Activated naive CD8-positive, alpha-beta T cell treated with anti-CD3 and anti-CD28 coated beads, Interleukin-2, amount 10 ng/mL, durations not matched to agents 7 days and 5 days (primary cell): ENCODE data around the gene HSD17B14. TPM values are rescaled to one million over a fixed set of nuclear protein-coding genes. Genes with fewer than 3 reads are reported as not detected.
"Not testable (repeated sequence)": the region's sequence is repeated elsewhere in the genome, so short reads cannot be mapped to it uniquely, and the experiment has no call there.

Experiments
- ATAC-seq: fragments of 150-1000 bp; cut with Tn5 transposase; one replicate; pipeline ENCODE4 v1.10.0; 2021; ENCODE audit warnings: low read depth, moderate library complexity
- POLR2A ChIA-PET: fragments of 350-600 bp; sonication (Branson Sonifier 250); formaldehyde crosslinking; loops from one replicate; lab custom pipeline; 2021; ENCODE audit warnings: antibody characterized with exemption; lab: Charles Lee
- DNase-seq: peaks from one replicate; pipeline ENCODE4 v3.0.0; 2021
- H3K27ac Mint-ChIP-seq: one replicate; pipeline ENCODE4 v1.8.0; 2022; ENCODE audit warnings: mild to moderate bottlenecking, mixed read lengths
- H3K27me3 Mint-ChIP-seq: one replicate; pipeline ENCODE4 v1.8.0; 2022; ENCODE audit warnings: mild to moderate bottlenecking, moderate library complexity, mixed read lengths
- H3K36me3 Mint-ChIP-seq: one replicate; pipeline ENCODE4 v1.8.0; 2021; ENCODE audit warnings: mild to moderate bottlenecking, mixed read lengths
- H3K4me1 Mint-ChIP-seq: one replicate; pipeline ENCODE4 v1.8.0; 2021; ENCODE audit warnings: mixed read lengths
- H3K4me3 Mint-ChIP-seq: one replicate; pipeline ENCODE4 v1.8.0; 2022; ENCODE audit warnings: mild to moderate bottlenecking, moderate library complexity, mixed read lengths
- H3K9me3 Mint-ChIP-seq: one replicate; pipeline ENCODE4 v1.8.0; 2021; ENCODE audit warnings: mixed read lengths
- total RNA-seq, 2 experiments: library from RNA; stranded (reverse); gene quantifications; one replicate each; pipeline ENCODE4 v1.2.3, GENCODE V29; 2021

HSD17B14 gene
- 1 to 10 TPM; 2.6 to 3.3 TPM for total RNA-seq

- H3K27ac Mint-ChIP-seq: peak within 1 kb of the TSS; percentile 82
- DNase-seq (peak; percentile 43), ATAC-seq (peak; percentile 10)
- no peaks in the 10 kb centered on the region for H3K9me3 Mint-ChIP-seq
- H3K27me3 Mint-ChIP-seq: peaks cover 1% of the 10 kb centered on the region
- POLR2A ChIA-PET: interaction anchor here (0.5 to 2.4 kb wide), 10 partner anchors 22 to 134 kb away, joined by 3 to 9 read pairs (median 3); partner anchors contain the start of genes BCAT2 and PPP1R15A
- H3K4me1 Mint-ChIP-seq: peaks cover 15% of the 10 kb centered on the region
- H3K36me3 Mint-ChIP-seq: no peaks in the 10 kb centered on the region
- H3K4me3 Mint-ChIP-seq: peak within 1 kb of the TSS; percentile 91
These were observed at the start of gene HSD17B14 for GRCh38 chr19:48836089-48837017. Gene HSD17B14 (minus strand): TSS chr19:48836491. CDS start chr19:48836411, 80 bp downstream.

GRCh38 chr19:48883726-48884125 lies 47.4 kb upstream of the HSD17B14 start:
- Mint-ChIP-seq H3K27ac (no peak overlapping the region), H3K4me3 (no peak overlapping the region), H3K9me3 (peaks cover 2% of the 10 kb centered on the region), H3K36me3 (peaks cover under 1% of the 10 kb centered on the region), H3K27me3 (no peaks in the 10 kb centered on the region), H3K4me1 (peaks cover 3% of the 10 kb centered on the region)
- ATAC-seq: no peak
- DNase-seq: no peak
- POLR2A ChIA-PET: interaction anchor here (3.7 kb wide), 1 partner anchor 8 kb away, joined by 16 read pairs; no protein-coding TSS in a partner anchor

GRCh38 chr19:48881741-48882657 lies 45.7 kb upstream of the HSD17B14 start:
- Mint-ChIP-seq H3K36me3 (peaks cover 14% of the 10 kb centered on the region), H3K9me3 (peaks cover 2% of the 10 kb centered on the region), H3K27ac (no peak overlapping the region), H3K4me1 (peaks cover 14% of the 10 kb centered on the region), H3K4me3 (no peak overlapping the region), H3K27me3 (no peaks in the 10 kb centered on the region)
- DNase-seq: no peak
- POLR2A ChIA-PET: interaction anchor here (0.6 to 3.1 kb wide), 5 partner anchors 10 to 80 kb away, joined by 3 to 14 read pairs (median 6); partner anchors contain the start of gene PPP1R15A
- peak; percentile 33 for ATAC-seq

GRCh38 chr19:48879696-48880095 lies 43.4 kb upstream of the HSD17B14 start:
- Mint-ChIP-seq H3K4me1 (peaks cover 24% of the 10 kb centered on the region), H3K36me3 (peaks cover 26% of the 10 kb centered on the region)
- not testable (repeated sequence) for H3K27me3 Mint-ChIP-seq, DNase-seq, H3K27ac Mint-ChIP-seq, ATAC-seq, H3K9me3 Mint-ChIP-seq, H3K4me3 Mint-ChIP-seq
- POLR2A ChIA-PET: interaction anchor here (0.7 to 3.1 kb wide), 4 partner anchors 7 to 91 kb away, joined by 3 to 14 read pairs (median 4); partner anchors contain the start of gene PPP1R15A

- peaks cover 29% of the 10 kb centered on the region for H3K36me3 Mint-ChIP-seq
- H3K9me3 Mint-ChIP-seq: peaks cover 2% of the 10 kb centered on the region
- no peak overlapping the region for H3K4me3 Mint-ChIP-seq
- no peak overlapping the region for H3K27ac Mint-ChIP-seq
- ATAC-seq (no peak), DNase-seq (no peak)
- H3K4me1 Mint-ChIP-seq: peaks cover 30% of the 10 kb centered on the region
- POLR2A ChIA-PET: interaction anchor here (0.7 to 1.2 kb wide), 2 partner anchors 17 to 91 kb away, joined by 3 to 4 read pairs; no protein-coding TSS in a partner anchor
- no peaks in the 10 kb centered on the region for H3K27me3 Mint-ChIP-seq
These were observed 42.8 kb upstream of the HSD17B14 start for GRCh38 chr19:48879025-48879637.

GRCh38 chr19:48878196-48879024 lies 42.1 kb upstream of the HSD17B14 start:
- H3K27me3 Mint-ChIP-seq: no peaks in the 10 kb centered on the region
- H3K4me3 Mint-ChIP-seq: no peak overlapping the region
- H3K27ac Mint-ChIP-seq: peak overlapping the region; percentile 65
- DNase-seq: no peak
- POLR2A ChIA-PET: interaction anchor here (0.6 to 1.2 kb wide), 3 partner anchors 18 to 238 kb away, joined by 3 to 4 read pairs (median 4); no protein-coding TSS in a partner anchor
- H3K9me3 Mint-ChIP-seq: peaks cover 2% of the 10 kb centered on the region
- peaks cover 37% of the 10 kb centered on the region for H3K4me1 Mint-ChIP-seq
- no peak for ATAC-seq
- H3K36me3 Mint-ChIP-seq: peaks cover 37% of the 10 kb centered on the region

GRCh38 chr19:48877855-48878195 lies 41.5 kb upstream of the HSD17B14 start:
- no peak overlapping the region for H3K4me3 Mint-ChIP-seq
- peak overlapping the region; percentile 20 for H3K27ac Mint-ChIP-seq
- H3K4me1 Mint-ChIP-seq: peaks cover 42% of the 10 kb centered on the region
- DNase-seq (no peak), ATAC-seq (no peak)
- H3K9me3 Mint-ChIP-seq: peaks cover 2% of the 10 kb centered on the region
- no peaks in the 10 kb centered on the region for H3K27me3 Mint-ChIP-seq
- POLR2A ChIA-PET: interaction anchor here (1.1 kb wide), 1 partner anchor 24 kb away, joined by 3 read pairs; no protein-coding TSS in a partner anchor
- H3K36me3 Mint-ChIP-seq: peaks cover 39% of the 10 kb centered on the region

GRCh38 chr19:48876043-48876981 lies 40.0 kb upstream of the HSD17B14 start:
- H3K4me1 Mint-ChIP-seq: peaks cover 42% of the 10 kb centered on the region
- H3K36me3 Mint-ChIP-seq: peaks cover 42% of the 10 kb centered on the region

GRCh38 chr19:48874303-48875135 lies 38.2 kb upstream of the HSD17B14 start:
- Mint-ChIP-seq H3K4me3 (peak overlapping the region; percentile 94), H3K27me3 (no peaks in the 10 kb centered on the region), H3K9me3 (no peaks in the 10 kb centered on the region), H3K36me3 (peaks cover 42% of the 10 kb centered on the region), H3K27ac (peak overlapping the region; percentile 98), H3K4me1 (peaks cover 42% of the 10 kb centered on the region)
- DNase-seq (no peak), ATAC-seq (peak; percentile 1)
- POLR2A ChIA-PET: interaction anchor here (0.5 to 5.5 kb wide), 10 partner anchors 11 to 90 kb away, joined by 3 to 79 read pairs (median 5); partner anchors contain the start of genes BAX, FTL and NUCB1

More at GRCh38 chr19:48876043-48876981, 40.0 kb upstream of the HSD17B14 start:
- not testable (repeated sequence) for DNase-seq, ATAC-seq, H3K27me3 Mint-ChIP-seq, H3K9me3 Mint-ChIP-seq
- H3K4me3 Mint-ChIP-seq: peak overlapping the region; percentile 94
- POLR2A ChIA-PET: interaction anchor here (1.3 to 5.5 kb wide), 7 partner anchors 9 to 95 kb away, joined by 3 to 79 read pairs (median 7); partner anchors contain the start of genes FTL and NUCB1
- peak overlapping the region; percentile 98 for H3K27ac Mint-ChIP-seq
